Suprapubic skin (tissue), 4 donors: ENCODE results near the gene PSMG1. TPM values are rescaled to one million over a fixed set of nuclear protein-coding genes. Genes with fewer than 3 reads are reported as not detected.

Source experiments
- DNase-seq, 2 donors: peaks; one replicate each; pipeline ENCODE4 v3.0.0-alpha.2; 2019; ENCODE audit warnings: low spot score in 2 of 2
- H3K27ac ChIP-seq: fragments of 200-600 bp; sonication (generic); one replicate; pipeline ENCODE4 v1.5.1; 2019
- H3K27me3 ChIP-seq: fragments of 200-600 bp; sonication (generic); one replicate; pipeline ENCODE4 v1.5.1; 2019
- H3K36me3 ChIP-seq: fragments of 200-600 bp; sonication (generic); one replicate; pipeline ENCODE4 v1.5.1; 2019
- H3K4me1 ChIP-seq: fragments of 200-600 bp; sonication (generic); one replicate; pipeline ENCODE4 v1.5.1; 2019
- H3K4me3 ChIP-seq: fragments of 200-600 bp; sonication (generic); one replicate; pipeline ENCODE4 v1.5.1; 2019; ENCODE audit warnings: mild to moderate bottlenecking
- H3K9me3 ChIP-seq: fragments of 200-600 bp; sonication (generic); one replicate; pipeline ENCODE4 v1.5.1; 2019
- POLR2AphosphoS5 ChIP-seq, 3 donors: sonication (generic); formaldehyde crosslinking; IDR thresholded peaks; one replicate each; pipeline ENCODE4 v1.6.1; 2017; ENCODE audit warnings: antibody characterized with exemption in 3 of 3
- WGBS: methylation state at CpG from one replicate; pipeline ENCODE4 v1.1.5; 2018; 5-methylcytosine and 5-hydroxymethylcytosine counted together
- total RNA-seq, 4 donors: library from RNA; depleted of rRNA; stranded (reverse); fragments of >200 nt; gene quantifications; one replicate each; pipeline ENCODE4 v1.1.0, GENCODE V29; 2016
- TF ChIP-seq, protein P1 (sequence below), 2 donors: fragments of 200-600 bp in 1 of 2; fragments of 450-650 bp in 1 of 2; sonication (generic) in 1 of 2; IDR thresholded peaks; one replicate each; pipeline ENCODE4 v1.5.1; 2016 to 2019; ENCODE audit warnings: antibody characterized with exemption in 2 of 2, mild to moderate bottlenecking in 1 of 2, moderate library complexity in 1 of 2

Gene PSMG1
- total RNA-seq, 4 donors from 2014 or later = 22.5 to 33.4 (median 28.1) TPM

DNA sequence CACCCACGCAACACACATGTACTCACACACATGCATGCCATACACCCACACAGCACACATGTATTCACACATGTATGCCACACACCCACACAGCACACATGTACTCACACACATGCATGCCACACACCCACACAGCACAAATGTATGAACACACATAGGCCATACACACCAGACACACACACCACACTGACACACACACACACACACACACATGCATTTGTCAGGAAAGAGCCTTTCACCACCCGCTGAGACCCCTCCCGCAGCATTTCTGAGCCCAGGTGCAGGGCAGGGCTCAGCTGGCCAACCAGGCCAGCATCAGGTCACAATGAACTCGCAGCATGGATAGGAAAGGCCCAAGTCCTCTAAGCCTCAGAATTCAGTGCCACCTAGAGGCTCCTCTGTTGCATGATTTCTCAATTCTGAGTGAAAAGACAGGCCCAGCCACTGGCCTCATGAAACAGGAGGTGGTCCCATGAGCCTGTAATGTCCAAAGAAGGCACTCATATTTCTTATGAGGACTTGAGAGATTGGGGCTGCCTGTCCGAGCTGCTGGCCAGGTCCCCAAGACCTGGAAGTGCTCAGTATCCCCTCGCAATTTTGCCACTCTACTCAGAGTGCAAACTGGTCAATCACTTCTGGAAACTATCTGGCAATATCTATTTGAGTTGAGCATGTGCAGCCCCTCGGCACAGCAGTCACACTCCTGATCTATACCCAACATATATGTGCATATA is 57.3 kb downstream of the PSMG1 start:
- no peak for TF ChIP-seq POLR2AphosphoS5 (IDR thresholded peaks at IDR 0.05)
- TF ChIP-seq, protein P1, sequence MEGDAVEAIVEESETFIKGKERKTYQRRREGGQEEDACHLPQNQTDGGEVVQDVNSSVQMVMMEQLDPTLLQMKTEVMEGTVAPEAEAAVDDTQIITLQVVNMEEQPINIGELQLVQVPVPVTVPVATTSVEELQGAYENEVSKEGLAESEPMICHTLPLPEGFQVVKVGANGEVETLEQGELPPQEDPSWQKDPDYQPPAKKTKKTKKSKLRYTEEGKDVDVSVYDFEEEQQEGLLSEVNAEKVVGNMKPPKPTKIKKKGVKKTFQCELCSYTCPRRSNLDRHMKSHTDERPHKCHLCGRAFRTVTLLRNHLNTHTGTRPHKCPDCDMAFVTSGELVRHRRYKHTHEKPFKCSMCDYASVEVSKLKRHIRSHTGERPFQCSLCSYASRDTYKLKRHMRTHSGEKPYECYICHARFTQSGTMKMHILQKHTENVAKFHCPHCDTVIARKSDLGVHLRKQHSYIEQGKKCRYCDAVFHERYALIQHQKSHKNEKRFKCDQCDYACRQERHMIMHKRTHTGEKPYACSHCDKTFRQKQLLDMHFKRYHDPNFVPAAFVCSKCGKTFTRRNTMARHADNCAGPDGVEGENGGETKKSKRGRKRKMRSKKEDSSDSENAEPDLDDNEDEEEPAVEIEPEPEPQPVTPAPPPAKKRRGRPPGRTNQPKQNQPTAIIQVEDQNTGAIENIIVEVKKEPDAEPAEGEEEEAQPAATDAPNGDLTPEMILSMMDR (IDR thresholded peaks at IDR 0.05) = peak; percentile 21 to 61
- no peaks in the 10 kb centered on the region for H3K27me3 ChIP-seq
- DNase-seq = no peak
- peaks cover 7% of the 10 kb centered on the region for H3K4me1 ChIP-seq
- 48% methylated on average over 7 of the region's 7 CpGs for WGBS
- H3K36me3 ChIP-seq = no peaks in the 10 kb centered on the region
- no peak overlapping the region for H3K4me3 ChIP-seq
- no peaks in the 10 kb centered on the region for H3K9me3 ChIP-seq
- no peak overlapping the region for H3K27ac ChIP-seq

Other genes starting within 250 kb of the PSMG1 start
- 100 to 1,000 TPM in 1 of 4 donors, 10 to 100 TPM in 3; 45.7 to 143 (median 63.1) TPM for gene BRWD1, start 130.2 kb upstream of the PSMG1 start, total RNA-seq
- gene HMGN1, start 165.6 kb upstream of the PSMG1 start, total RNA-seq = 100 to 1,000 TPM in 2 of 4 donors, 10 to 100 TPM in 2; 63.1 to 130 (median 101) TPM